HuH-7 (cell line): Measurements from ENCODE around the gene COQ8B.

Source experiments
- DNase-seq: peaks from one replicate; pipeline ENCODE4 v3.0.0; 2011; ENCODE audit warnings: low spot score

Gene COQ8B

GRCh38 chr19:40691421-40692211 is 25.1 kb downstream of the COQ8B start:
- DNase-seq = no peak

DNA sequence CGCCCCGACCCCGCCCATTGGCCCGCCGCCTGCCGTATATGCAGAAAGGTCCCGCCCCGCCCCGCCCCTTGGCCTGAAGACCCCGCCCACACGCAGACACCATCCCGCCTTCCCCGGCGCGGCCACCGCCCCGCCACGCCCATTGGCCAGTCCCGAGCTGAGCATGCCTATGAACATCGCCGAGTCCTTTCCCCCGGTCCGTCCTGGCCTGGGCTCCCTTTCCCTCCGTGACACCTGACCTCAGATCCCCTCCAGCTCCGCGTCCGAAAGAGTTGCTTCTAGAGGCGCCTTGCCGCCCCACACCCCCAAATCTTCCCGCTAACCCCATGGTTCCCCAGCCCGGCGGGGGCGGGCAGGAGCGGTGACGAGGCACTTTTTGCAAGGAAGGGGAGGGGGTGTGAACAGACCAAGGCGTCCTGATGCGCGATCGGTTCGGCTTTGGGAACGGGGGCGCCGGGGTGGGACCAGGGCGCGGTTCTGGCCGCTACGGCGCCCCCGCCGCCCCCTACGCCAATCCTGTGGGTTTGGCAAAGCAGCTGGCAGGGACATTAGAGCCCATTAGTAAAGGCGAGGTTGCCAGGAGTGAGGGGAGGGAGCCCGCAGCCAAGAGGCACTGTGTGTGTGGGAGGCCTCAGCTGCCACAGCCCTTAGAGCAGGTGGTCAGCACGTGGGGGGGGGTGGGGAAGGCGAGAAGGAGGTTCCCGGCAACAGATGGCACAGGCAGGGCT is 25.8 kb downstream of the COQ8B start:
- DNase-seq = peak; percentile 84

DNA sequence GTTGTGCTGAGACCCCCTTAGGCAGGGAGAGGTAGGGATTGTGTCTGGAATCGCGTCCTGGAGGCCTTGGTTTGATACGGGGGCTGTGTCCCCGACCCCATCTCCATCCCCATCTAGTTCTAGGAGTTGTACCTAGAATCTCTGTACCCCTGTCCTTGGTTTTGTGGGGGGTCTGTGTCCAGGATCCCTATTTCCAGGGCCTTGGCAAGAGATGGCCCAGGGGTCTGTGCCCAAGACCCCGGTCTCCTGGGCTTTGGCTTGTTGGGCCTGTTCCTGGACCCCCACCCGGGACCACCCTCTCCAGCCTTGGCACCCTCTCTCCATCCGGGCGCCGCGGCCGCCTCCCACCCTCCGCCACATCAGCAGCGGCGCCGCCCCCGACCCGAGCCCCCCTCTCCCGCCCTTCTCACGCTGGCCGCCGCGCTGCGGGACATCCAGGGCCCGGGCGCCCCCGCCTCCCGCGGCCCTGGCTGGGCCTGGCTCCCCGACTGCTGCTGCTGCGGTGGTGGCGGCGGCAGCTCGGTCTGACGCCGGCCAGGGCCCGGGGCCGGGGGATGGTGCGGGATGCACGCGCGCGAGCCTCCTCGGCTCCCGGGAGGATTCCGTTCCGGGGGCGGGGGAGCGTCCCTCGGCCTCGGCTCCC is 26.5 kb downstream of the COQ8B start, which contains the start of gene NUMBL:
Gene NUMBL, minus strand, starts transcription at position 602 of the 643 bp plus-strand sequence. Its CDS starts 168 bp downstream, at position 434.
- no peak for DNase-seq

DNA sequence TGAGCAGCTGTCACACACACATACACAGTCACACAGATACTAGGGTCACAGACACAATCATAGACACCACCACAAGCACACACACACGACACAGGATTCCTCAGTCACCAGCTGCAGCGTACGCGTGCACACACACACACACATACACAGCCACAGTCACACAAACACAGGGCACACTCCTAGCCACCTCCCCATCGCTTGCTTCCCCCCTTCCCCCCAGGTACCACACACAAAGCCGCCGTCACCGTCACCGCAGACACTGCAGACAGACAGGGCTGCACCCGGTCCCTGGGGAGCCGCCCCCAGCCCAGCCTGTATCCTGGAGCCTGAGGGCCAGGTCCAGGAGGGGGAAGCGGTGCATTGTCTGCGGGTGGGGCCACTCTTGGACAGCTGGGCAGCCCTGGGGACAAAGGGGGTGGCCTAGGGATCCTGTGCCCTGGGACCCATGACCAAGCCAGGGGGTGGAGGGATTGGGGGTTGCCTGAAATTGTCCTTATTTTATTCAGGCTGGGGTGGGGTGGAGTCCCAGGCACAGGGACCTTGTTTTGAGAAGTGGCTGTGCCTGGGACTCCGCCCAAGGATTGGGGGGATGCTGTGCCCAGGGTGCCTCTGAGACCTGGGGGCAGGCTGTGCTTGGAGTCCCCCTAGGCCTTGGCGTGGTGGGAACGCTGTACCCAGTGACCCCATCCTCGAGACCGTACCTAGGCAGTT is 27.2 kb downstream of the COQ8B start:
- DNase-seq = no peak

- no peak for DNase-seq
Measured at GRCh38 chr19:40688987-40689338, 27.7 kb downstream of the COQ8B start.

DNA sequence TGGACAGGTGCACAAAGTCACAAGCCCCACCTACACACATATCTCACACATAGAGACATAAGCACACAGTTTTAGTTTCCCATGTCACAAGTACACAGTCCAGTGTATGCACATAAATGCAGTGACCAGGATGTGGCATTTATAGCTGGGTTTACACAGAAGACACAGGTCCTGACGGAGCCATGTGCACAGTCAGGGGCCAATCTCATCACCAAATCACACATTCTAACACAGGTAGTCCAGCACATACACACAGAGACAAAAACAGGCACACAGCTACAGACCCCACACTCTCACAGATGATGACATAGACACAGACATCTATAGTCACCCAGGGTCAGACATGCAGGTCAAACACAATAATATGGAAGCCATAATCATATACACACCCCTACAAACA is 28.4 kb downstream of the COQ8B start:
- no peak for DNase-seq

DNA sequence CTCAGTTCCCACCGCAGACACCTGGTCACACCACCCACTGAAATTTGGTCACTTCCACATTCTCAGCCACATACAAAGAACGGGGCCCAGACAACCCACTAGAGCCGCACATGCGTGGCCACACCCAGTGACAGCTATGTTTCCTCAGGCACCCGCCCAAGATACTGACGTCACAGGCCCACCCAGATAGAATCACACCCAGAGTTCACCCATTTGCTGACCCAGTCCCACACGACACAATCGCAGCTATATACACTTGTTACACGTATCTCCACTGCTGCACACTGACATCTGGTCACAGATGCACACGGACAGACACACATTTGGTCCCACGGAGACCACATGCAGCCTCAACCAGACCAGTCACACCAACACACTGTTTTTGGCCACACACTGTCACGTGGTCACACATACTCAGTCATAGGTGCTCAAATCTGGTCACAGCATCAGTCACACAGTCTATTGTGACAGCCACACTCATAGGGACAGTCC is 29.1 kb downstream of the COQ8B start:
- no peak for DNase-seq

DNA sequence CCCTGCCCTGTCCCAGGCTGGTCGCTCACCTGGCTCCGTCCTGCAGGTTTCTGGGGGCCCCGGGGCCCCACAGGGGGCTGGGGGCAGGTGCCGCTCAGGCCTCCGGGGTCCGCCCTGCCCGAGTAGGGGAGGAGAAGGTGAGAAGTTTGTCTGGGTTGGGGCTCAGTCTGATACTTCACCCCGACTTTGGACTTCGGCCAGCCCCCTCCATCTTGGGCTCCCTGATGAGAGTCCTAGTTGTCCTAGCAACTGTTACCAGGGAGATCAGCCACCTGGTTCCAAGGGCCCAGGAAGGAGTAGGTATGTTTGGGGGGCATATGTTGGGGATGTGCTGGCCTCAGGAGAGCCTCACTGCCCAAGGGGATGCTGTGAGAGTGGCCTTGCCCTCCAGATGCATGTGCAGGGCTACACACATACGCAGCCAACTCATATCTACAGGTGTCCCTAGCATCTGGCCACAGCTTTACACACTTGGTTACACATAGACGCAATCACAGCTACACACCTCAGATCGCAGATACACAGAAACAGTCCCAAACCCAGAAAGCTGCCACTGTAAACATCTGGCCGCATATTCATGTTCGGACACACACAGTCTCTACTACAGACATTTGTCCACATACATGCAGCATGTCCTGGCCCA is 29.7 kb downstream of the COQ8B start:
- no peak for DNase-seq

- no peak for DNase-seq
Measured at GRCh38 chr19:40685563-40685962, 31.1 kb downstream of the COQ8B start.

DNA sequence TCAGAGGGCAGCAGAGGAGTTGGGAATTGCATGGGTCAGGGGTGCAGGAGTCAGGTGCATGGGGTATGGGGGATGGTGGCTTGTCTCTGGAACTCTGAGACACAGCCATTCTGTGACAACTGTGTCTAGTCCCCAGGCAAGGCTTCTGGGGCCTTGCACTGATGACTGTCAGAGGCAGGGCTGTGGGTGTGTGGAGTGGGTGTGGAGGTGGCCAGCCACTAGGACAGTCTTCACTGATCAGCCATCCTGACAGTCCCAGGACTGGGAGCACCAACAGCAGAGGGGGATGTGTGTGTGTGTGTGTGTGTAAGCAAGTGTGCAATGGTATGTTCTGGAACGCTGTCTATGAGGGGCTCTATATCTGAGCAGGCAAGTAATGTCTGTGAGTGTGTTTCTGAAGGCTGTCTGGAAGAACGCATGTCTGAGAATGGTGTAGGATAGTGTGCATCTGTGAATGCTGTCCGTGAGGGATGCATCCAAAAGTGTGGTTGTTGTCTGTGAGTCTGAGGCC is 31.6 kb downstream of the COQ8B start:
- DNase-seq = no peak

GRCh38 chr19:40684280-40684679 is 32.4 kb downstream of the COQ8B start:
- DNase-seq = no peak

DNA sequence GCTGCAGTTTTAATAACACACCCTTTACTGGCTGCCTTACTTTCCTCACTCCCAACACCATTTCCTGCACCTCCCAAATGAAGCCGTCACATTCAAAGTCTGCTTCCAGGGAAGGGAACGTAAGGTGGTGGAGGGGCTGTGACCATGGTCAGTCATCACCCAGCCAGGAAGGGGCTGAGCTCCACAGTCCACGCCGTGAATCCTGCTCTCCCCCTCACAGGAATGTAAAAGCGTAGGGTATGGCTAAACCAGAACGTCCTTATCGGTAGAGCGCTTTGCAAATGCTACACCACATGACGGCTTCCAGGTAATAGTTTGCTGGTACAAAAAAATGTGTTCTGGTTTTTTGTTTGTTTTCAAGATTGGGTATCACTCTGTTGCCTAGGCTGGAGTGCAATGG is 33.2 kb downstream of the COQ8B start:
- no peak for DNase-seq

DNA sequence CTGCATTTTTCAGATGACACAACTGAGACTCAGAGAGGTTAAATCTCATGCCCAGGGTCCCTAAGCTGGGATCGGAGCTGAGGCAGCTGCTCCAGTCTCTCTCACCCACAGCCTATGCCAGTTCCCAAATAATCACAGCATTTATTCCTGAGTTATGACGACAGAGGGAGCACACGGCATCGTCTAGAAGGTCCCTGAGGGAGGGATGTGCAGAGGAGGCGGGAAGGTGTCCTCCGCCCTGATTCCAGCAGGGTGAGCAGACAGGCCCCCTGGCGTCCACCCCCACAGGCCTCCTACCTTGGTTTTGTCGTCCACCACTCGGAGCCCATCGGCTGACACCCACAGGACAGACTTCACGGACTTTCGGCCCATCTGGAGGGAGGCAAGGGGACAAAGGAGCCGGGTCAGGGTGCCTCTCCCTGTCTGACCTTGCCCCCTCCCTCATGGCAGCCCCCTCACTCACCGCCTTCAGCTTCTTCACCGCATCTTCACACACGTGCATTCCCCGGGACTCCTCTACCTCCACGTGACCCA is 34.2 kb downstream of the COQ8B start:
- no peak for DNase-seq

DNA sequence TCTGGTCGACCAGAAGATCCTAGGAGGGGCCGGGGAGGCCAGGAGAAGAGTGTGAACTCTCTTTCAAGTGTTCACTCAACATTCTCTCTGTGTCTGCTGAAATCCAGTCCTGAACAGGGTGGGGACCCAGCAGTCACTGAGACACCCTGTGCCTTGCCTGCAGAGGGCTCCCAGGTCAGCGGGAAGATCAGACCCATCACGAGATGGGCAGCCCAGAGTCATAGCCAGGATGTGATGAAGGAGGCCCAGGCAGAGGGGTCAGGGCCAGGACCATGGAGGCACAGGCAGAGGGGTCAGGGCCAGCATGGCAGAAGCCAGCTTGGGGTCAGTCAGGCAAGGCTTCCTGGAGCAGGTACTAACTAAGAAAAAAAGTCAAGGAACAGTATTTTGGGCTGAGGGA is 35.6 kb downstream of the COQ8B start:
- no peak for DNase-seq

DNA sequence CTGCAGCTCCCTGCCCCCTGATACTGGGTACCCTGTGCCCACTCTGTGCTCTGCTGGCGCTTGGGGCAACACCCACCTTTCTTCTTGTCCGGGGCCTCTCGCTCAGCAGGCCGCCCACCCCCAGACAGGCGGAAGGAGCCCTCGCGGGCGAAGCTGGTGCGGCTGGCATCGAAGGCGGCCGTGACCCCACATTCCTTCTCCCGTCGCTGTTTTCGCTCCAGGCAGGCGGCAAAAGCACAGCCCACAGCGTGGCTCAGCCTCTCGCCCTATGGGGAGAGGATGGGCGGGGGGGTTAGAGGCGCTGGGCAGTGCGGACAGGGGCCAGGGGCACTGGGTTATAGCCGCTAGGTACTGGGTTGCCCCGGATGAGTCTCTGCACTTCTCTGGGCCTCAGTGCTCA is 39.5 kb downstream of the COQ8B start:
- no peak for DNase-seq

GRCh38 chr19:40674291-40674690 is 42.4 kb downstream of the COQ8B start:
- DNase-seq = no peak

GRCh38 chr19:40673397-40673796 is 43.3 kb downstream of the COQ8B start:
- no peak for DNase-seq

DNA sequence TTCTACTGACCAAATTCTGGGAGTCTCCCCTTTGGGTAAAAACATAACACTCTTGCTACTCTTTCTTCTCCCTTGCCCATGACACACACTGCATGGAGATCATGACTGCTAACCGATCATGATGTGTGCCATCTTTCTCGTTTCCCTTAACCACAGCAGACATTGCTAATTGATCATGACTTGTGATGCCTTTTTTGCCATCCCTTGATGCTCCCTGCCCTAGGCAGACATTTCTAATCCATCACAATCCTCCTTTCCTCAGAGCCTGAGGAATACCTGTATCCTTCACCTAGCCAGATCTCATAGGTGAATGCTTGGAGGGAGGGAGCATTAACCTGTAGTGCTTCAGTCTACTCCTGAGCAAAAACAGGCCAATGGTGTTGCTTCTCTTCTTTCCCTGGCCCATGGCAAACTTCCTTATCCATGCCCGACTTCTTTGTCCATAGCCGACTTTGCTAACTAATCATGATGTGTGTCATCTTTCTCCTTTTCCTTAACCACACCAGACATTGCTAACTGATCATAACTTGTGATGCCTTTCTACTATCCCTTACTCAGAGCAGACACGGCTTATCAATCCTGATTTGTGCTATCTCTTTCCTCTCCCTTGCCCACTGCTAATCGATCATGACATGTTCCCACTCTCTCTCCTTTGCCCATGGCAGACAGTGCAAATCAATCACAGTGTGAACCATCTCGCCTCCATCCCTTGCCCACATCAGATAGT is 44.0 kb downstream of the COQ8B start:
- no peak for DNase-seq

DNA sequence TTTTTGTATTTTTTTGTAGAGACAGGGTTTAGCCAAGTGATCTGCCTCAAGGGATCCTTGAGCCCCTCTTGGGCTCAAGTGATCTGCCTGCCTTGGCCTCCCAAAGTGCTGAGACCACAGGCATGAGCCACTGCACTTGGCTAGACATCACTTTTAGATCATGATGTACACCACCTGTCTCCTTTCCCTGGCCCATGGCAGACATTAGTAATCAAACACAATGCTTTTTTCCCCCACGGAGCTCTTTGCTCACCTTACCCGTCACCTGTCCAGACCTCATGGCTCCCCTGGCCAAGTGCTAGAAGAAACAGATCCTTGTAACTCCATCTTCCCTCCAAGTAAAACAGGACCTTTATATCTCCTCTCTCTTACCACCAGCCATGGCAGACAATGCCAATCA is 44.6 kb downstream of the COQ8B start:
- DNase-seq = no peak

GRCh38 chr19:40671404-40671803 is 45.3 kb downstream of the COQ8B start:
- DNase-seq = no peak
